CD4-positive, CD25-positive, alpha-beta regulatory T cell (primary cell): Measurements from ENCODE around the gene ACTR2. TPM values are rescaled to one million over a fixed set of nuclear protein-coding genes. Genes with fewer than 3 reads are reported as not detected.
"Not testable (repeated sequence)": the region's sequence is repeated elsewhere in the genome, so short reads cannot be mapped to it uniquely, and the experiment has no call there.

Source experiments
- ATAC-seq, 2 donors: fragments of 150-1000 bp; cut with Tn5 transposase; one replicate each; pipeline ENCODE4 v1.10.0; 2021; ENCODE audit warnings: low read depth in 2 of 2, moderate number of reproducible peaks in 2 of 2, moderate library complexity in 1 of 2
- DNase-seq, 3 donors: peaks; one replicate each; pipeline versions ENCODE4 v3.0.0 to v3.0.0-alpha.2; 2012 to 2022; ENCODE audit warnings: mixed read lengths in 1 of 3
- H3K27ac ChIP-seq: one replicate; pipeline ENCODE4 v1.7.0; 2013; ENCODE audit warnings: mild to moderate bottlenecking, low read length; ENCODE audit not compliant: insufficient read depth, poor library complexity, severe bottlenecking
- H3K27me3 ChIP-seq: one replicate; pipeline ENCODE4 v1.7.0; 2013; ENCODE audit warnings: low read length; ENCODE audit not compliant: control insufficient read depth, insufficient read depth
- H3K36me3 ChIP-seq: one replicate; pipeline ENCODE4 v1.7.0; 2013; ENCODE audit warnings: mild to moderate bottlenecking, low read length, moderate library complexity; ENCODE audit not compliant: control insufficient read depth, insufficient read depth
- H3K4me1 ChIP-seq: 2 replicates; pipeline ENCODE4 v1.7.0; 2013; ENCODE audit warnings: mild to moderate bottlenecking, low read length; ENCODE audit not compliant: insufficient read depth, control insufficient read depth, poor library complexity, severe bottlenecking
- H3K4me3 ChIP-seq: one replicate; pipeline ENCODE4 v1.7.0; 2013; ENCODE audit warnings: low read depth, mild to moderate bottlenecking, low read length, moderate library complexity
- H3K9me3 ChIP-seq, 2 experiments: 1 replicate in 1 of 2; 2 replicates in 1 of 2; pipeline ENCODE4 v1.7.0; 2013; ENCODE audit warnings: low read length in 2 of 2, mild to moderate bottlenecking in 1 of 2, moderate library complexity in 1 of 2; ENCODE audit not compliant: control insufficient read depth in 2 of 2
- H3K27ac Mint-ChIP-seq, 3 donors: one replicate each; pipeline ENCODE4 v1.8.0; 2020 to 2022; ENCODE audit warnings: mild to moderate bottlenecking in 3 of 3, mixed read lengths in 3 of 3, moderate library complexity in 2 of 3
- H3K27me3 Mint-ChIP-seq: one replicate; pipeline ENCODE4 v1.8.0; 2022; ENCODE audit warnings: mild to moderate bottlenecking, mixed read lengths
- H3K36me3 Mint-ChIP-seq: one replicate; pipeline ENCODE4 v1.8.0; 2020; ENCODE audit warnings: mixed read lengths
- H3K4me1 Mint-ChIP-seq, 4 donors: one replicate each; pipeline ENCODE4 v1.8.0; 2020 to 2022; ENCODE audit warnings: mixed read lengths in 4 of 4, mild to moderate bottlenecking in 1 of 4
- H3K4me3 Mint-ChIP-seq, 4 donors: one replicate each; pipeline ENCODE4 v1.8.0; 2020 to 2022; ENCODE audit warnings: mild to moderate bottlenecking in 4 of 4, mixed read lengths in 4 of 4, moderate library complexity in 3 of 4
- H3K9me3 Mint-ChIP-seq, 7 donors: one replicate each; pipeline ENCODE4 v1.8.0; 2020 to 2022; ENCODE audit warnings: mixed read lengths in 7 of 7, mild to moderate bottlenecking in 3 of 7, moderate library complexity in 2 of 7
- polyA plus RNA-seq, 4 donors: library from polyadenylated mRNA; unstranded; fragments of 300-500 nt; fragmentation: Illumina TruSeq; gene quantifications; one replicate each; pipeline ENCODE4 v1.2.3, GENCODE V29; 2021
- total RNA-seq: library from RNA; stranded (reverse); gene quantifications from one replicate; pipeline ENCODE4 v1.2.3, GENCODE V29; 2022

ACTR2 gene
- total RNA-seq (275 TPM), polyA plus RNA-seq (100 to 1,000 TPM; 287 to 324 (median 309) TPM)

DNA sequence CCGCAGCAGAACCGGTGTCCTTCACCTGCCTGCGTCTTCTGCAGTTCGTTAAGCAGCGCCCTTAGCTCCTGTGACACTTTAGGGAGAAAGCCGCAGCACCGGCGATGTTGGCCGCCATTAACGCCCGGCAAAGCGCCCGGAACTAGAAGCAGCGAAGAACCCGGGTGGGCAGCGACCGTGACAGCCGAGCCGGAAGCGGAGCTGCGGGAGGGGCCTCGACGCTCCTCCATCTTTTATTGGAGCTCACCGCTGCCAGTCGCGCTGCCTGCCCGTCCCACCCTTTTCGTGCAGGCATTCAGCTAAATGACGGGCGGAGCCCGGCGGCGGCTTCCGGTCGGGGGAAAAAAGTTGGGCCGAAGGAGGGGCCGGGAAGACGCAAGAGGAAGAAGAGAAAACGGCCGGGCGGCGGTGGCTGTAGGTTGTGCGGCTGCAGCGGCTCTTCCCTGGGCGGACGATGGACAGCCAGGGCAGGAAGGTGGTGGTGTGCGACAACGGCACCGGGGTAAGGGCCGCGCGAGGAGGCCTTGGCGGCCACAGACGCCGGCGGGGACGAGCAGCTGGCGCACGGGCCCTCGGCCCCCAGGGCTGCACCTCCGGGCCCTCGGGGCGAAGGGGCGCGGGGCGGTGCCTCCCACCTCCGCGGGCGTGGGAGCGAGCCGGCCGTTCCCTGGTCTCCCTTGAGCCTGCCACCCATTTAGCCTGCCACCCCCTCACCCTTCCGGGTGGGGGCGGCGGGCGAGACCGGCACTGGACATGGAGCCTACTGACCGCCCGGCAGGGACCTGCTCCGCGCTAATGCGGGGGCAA, at the start of gene ACTR2:
Gene ACTR2, plus strand, starts transcription at position 376 of the 807 bp plus-strand sequence. Its CDS starts 79 bp downstream, at position 455.
- peaks cover 3% of the 10 kb centered on the region for H3K36me3 Mint-ChIP-seq
- peak; percentile 95 to 98 for ATAC-seq
- H3K27ac Mint-ChIP-seq: peak within 1 kb of the TSS; percentile 99 to 100 (median 99)

GRCh38 chr2:65182570-65182969, 45.1 kb upstream of the ACTR2 start:
- Histone ChIP-seq H3K27ac (no peak overlapping the region), H3K36me3 (no peaks in the 10 kb centered on the region), H3K9me3 (no peaks in the 10 kb centered on the region), H3K4me1 (no peaks in the 10 kb centered on the region), H3K27me3 (no peaks in the 10 kb centered on the region), H3K4me3 (no peak overlapping the region)
- no peak overlapping the region for H3K4me3 Mint-ChIP-seq
- no peaks in the 10 kb centered on the region for H3K36me3 Mint-ChIP-seq
- DNase-seq (no peak), ATAC-seq (no peak)
- H3K27me3 Mint-ChIP-seq: peaks cover 43% of the 10 kb centered on the region
- no peak overlapping the region for H3K27ac Mint-ChIP-seq
- peaks cover 0 to 2% (median 0%) of the 10 kb centered on the region in 7 donors for H3K9me3 Mint-ChIP-seq
- peaks cover 3 to 7% (median 6%) of the 10 kb centered on the region in 4 donors for H3K4me1 Mint-ChIP-seq

More for the DNA sequence above, at the start of gene ACTR2:
- H3K27me3 Mint-ChIP-seq: peaks cover 10% of the 10 kb centered on the region
- Histone ChIP-seq H3K9me3 (no peaks in the 10 kb centered on the region), H3K4me3 (peak within 1 kb of the TSS; percentile 97), H3K27ac (peak within 1 kb of the TSS; percentile 99), H3K36me3 (peaks cover 16% of the 10 kb centered on the region), H3K27me3 (no peaks in the 10 kb centered on the region), H3K4me1 (peaks cover 47% of the 10 kb centered on the region)
- peak within 1 kb of the TSS; percentile 93 to 100 (median 100) for H3K4me3 Mint-ChIP-seq
- peaks cover 0 to 1% (median 0%) of the 10 kb centered on the region in 7 donors for H3K9me3 Mint-ChIP-seq
- DNase-seq: peak; percentile 94 to 98 (median 94)
- H3K4me1 Mint-ChIP-seq: peaks cover 20 to 54% (median 38%) of the 10 kb centered on the region in 4 donors

DNA sequence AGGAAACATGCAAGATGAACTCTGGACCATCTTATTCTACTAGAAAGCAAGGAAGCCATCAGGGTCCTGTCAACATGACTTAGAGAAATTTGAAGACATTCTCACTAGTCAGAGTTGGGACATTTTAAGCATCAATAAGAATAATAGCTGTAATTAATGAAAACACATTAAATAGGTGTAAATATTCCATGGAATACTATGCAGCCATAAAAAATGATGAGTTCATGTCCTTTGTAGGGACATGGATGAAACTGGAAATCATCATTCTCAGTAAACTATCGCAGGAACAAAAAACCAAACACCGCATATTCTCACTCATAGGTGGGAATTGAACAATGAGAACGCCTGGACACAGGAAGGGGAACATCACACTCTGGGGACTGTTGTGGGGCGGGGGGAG, 44.2 kb upstream of the ACTR2 start:
- not testable (repeated sequence) for H3K9me3 ChIP-seq, H3K4me3 Mint-ChIP-seq, H3K36me3 ChIP-seq, H3K4me3 ChIP-seq, H3K4me1 ChIP-seq, H3K27me3 ChIP-seq, H3K27ac ChIP-seq, H3K4me1 Mint-ChIP-seq, ATAC-seq, H3K9me3 Mint-ChIP-seq, H3K36me3 Mint-ChIP-seq, H3K27ac Mint-ChIP-seq, DNase-seq
- peaks cover 41% of the 10 kb centered on the region for H3K27me3 Mint-ChIP-seq

DNA sequence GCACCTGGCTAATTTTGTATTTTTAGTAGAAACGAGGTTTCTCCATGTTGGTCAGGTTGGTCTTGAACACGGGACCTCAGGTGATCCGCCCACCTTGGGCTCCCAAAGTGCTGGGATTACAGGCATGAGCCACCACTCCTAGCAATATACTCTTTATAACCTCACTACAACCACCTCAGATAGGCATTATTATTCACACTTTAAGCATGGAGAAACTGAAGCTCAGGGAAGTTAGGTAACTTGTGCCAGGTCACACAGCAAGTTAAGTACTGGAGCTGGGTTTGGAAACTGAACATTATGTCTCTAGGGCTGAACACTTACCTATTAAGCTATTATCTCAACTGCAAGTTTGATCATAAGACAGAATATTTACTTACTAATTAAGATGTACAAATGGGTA, 42.6 kb upstream of the ACTR2 start:
- Mint-ChIP-seq H3K4me3 (no peak overlapping the region), H3K36me3 (peaks cover 4% of the 10 kb centered on the region), H3K4me1 (peaks cover 4 to 12% (median 6%) of the 10 kb centered on the region in 4 donors), H3K27ac (no peak overlapping the region), H3K27me3 (peaks cover 52% of the 10 kb centered on the region), H3K9me3 (peaks cover 0 to 2% (median 0%) of the 10 kb centered on the region in 7 donors)
- Histone ChIP-seq H3K4me3 (no peak overlapping the region), H3K27me3 (no peaks in the 10 kb centered on the region), H3K27ac (no peak overlapping the region), H3K36me3 (no peaks in the 10 kb centered on the region), H3K4me1 (no peaks in the 10 kb centered on the region), H3K9me3 (no peaks in the 10 kb centered on the region)
- no peak for ATAC-seq
- DNase-seq: no peak

DNA sequence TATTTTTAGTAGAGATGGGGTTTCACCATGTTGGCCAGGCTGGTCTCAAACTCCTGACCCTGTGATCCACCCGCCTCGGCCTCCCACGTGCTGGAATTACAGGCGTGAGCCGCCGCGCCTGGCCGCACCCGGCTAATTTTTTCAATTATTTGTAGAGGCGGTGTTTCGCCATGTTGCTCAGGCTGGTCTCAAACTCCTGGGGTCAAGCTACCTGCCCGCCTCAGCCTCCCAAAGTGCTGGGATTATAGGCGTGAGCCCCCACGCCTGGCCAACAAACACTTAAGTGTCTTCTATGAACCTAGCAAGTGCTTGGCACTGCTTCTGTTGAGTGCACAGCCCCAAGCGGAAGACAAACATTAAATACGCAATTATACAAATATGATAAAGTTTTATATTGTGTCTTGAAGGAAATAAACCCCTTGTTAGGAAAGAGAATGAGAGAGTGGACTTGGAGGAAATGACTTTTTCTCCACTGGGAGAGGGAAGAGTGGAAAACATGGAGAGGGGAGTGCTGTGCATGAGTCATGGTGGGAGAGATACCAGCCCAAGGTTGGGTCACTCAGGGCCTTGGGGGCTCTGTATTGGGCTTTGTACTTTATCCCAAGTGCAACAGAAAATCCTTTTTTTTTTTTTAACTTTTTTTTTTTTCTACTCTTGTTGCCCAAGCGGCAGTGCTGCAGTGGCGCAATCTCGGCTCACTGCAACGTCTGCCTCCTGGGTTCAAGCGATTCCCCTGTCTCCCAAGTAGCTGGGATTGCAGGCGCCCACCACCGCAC, 41.4 kb upstream of the ACTR2 start:
- H3K36me3 Mint-ChIP-seq: peaks cover 4% of the 10 kb centered on the region

GRCh38 chr2:65186872-65187851, 40.5 kb upstream of the ACTR2 start:
- Histone ChIP-seq H3K4me1 (no peaks in the 10 kb centered on the region), H3K27me3 (peaks cover 3% of the 10 kb centered on the region), H3K4me3 (no peak overlapping the region), H3K36me3 (no peaks in the 10 kb centered on the region), H3K27ac (no peak overlapping the region), H3K9me3 (no peaks in the 10 kb centered on the region)
- ATAC-seq (peak; percentile 81 to 85), DNase-seq (peak; percentile 33 to 71 (median 62))
- Mint-ChIP-seq H3K27ac (no peak overlapping the region), H3K9me3 (no peaks in the 10 kb centered on the region), H3K4me3 (no peak overlapping the region), H3K27me3 (peaks cover 52% of the 10 kb centered on the region), H3K36me3 (peaks cover 4% of the 10 kb centered on the region), H3K4me1 (peaks cover 4 to 12% (median 6%) of the 10 kb centered on the region in 4 donors)

More for the DNA sequence above, 41.4 kb upstream of the ACTR2 start:
- DNase-seq (no peak), ATAC-seq (no peak)
- Mint-ChIP-seq H3K27ac (no peak overlapping the region), H3K4me3 (no peak overlapping the region), H3K27me3 (peaks cover 53% of the 10 kb centered on the region), H3K9me3 (peaks cover 0 to 2% (median 0%) of the 10 kb centered on the region in 7 donors), H3K4me1 (peaks cover 4 to 12% (median 6%) of the 10 kb centered on the region in 4 donors)
- H3K36me3 ChIP-seq: no peaks in the 10 kb centered on the region
- no peak overlapping the region for H3K27ac ChIP-seq
- H3K4me1 ChIP-seq: no peaks in the 10 kb centered on the region
- peaks cover 3% of the 10 kb centered on the region for H3K27me3 ChIP-seq
- H3K9me3 ChIP-seq: no peaks in the 10 kb centered on the region
- no peak overlapping the region for H3K4me3 ChIP-seq

DNA sequence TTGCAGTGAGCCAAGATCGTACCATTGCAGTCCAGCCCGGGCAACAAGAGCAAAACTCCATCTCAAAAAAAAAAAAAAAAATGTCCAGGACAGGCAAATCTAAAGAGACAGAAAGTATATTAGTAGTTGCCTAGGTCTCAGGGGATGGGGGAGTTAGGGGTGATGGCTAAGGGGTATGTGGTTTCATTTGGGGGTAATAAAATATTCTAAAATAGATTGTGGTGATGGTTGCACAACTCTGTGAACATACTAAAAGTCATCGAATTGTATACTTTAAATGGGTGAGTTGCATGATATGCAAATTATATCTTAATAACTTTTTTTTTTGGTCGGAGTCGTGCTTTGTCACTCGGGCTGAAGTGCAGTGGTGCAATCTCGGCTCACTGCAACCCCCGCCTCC, 34.2 kb upstream of the ACTR2 start:
- H3K9me3 Mint-ChIP-seq: no peaks in the 10 kb centered on the region
- Histone ChIP-seq H3K4me3 (no peak overlapping the region), H3K9me3 (no peaks in the 10 kb centered on the region), H3K27me3 (peaks cover 3% of the 10 kb centered on the region), H3K36me3 (no peaks in the 10 kb centered on the region), H3K27ac (no peak overlapping the region), H3K4me1 (no peaks in the 10 kb centered on the region)
- no peak overlapping the region for H3K4me3 Mint-ChIP-seq
- H3K27ac Mint-ChIP-seq: no peak overlapping the region
- H3K27me3 Mint-ChIP-seq: peaks cover 50% of the 10 kb centered on the region
- peaks cover 0 to 5% (median 0%) of the 10 kb centered on the region in 4 donors for H3K4me1 Mint-ChIP-seq
- DNase-seq: no peak
- H3K36me3 Mint-ChIP-seq: peaks cover 7% of the 10 kb centered on the region
- no peak for ATAC-seq
